Measurements from ENCODE around the gene SMPD2.

SMPD2 gene

DNA sequence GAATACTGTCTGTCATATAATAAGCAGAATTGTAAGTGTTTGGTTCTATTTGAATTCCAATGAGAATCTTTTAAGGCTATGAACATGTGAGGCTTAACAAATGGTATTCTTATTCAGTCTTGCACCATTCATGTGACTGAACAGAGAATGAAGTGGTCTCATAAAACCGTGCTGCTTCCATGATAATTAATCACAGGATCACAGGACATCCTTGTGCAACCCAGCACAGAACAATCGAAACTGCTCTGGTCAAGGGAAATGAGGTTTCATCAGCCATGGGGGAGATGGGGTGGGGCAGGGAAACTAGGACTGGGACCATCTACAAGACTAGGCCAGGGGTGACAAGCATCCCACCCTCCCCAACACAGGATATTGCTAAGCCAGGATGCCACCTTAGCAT is 6.1 kb upstream of the SMPD2 start:
- H3K27ac ChIP-seq (replicated peaks): no peak overlapping the region
- no peak overlapping the region for H3K4me3 ChIP-seq (replicated peaks; ENCODE audit: insufficient read depth, low read length)
- H3K27me3 ChIP-seq (ENCODE audit: insufficient read depth, poor library complexity, severe bottlenecking): no peaks in the 10 kb centered on the region
- no peak for DNase-seq (ENCODE audit: low read depth in 1 of 2, low spot score in 1 of 2)
- TF ChIP-seq, protein P1, sequence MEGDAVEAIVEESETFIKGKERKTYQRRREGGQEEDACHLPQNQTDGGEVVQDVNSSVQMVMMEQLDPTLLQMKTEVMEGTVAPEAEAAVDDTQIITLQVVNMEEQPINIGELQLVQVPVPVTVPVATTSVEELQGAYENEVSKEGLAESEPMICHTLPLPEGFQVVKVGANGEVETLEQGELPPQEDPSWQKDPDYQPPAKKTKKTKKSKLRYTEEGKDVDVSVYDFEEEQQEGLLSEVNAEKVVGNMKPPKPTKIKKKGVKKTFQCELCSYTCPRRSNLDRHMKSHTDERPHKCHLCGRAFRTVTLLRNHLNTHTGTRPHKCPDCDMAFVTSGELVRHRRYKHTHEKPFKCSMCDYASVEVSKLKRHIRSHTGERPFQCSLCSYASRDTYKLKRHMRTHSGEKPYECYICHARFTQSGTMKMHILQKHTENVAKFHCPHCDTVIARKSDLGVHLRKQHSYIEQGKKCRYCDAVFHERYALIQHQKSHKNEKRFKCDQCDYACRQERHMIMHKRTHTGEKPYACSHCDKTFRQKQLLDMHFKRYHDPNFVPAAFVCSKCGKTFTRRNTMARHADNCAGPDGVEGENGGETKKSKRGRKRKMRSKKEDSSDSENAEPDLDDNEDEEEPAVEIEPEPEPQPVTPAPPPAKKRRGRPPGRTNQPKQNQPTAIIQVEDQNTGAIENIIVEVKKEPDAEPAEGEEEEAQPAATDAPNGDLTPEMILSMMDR (IDR thresholded peaks at IDR 0.05; ENCODE audit: insufficient read depth, low read length): no peak
- TF ChIP-seq, protein P2, sequence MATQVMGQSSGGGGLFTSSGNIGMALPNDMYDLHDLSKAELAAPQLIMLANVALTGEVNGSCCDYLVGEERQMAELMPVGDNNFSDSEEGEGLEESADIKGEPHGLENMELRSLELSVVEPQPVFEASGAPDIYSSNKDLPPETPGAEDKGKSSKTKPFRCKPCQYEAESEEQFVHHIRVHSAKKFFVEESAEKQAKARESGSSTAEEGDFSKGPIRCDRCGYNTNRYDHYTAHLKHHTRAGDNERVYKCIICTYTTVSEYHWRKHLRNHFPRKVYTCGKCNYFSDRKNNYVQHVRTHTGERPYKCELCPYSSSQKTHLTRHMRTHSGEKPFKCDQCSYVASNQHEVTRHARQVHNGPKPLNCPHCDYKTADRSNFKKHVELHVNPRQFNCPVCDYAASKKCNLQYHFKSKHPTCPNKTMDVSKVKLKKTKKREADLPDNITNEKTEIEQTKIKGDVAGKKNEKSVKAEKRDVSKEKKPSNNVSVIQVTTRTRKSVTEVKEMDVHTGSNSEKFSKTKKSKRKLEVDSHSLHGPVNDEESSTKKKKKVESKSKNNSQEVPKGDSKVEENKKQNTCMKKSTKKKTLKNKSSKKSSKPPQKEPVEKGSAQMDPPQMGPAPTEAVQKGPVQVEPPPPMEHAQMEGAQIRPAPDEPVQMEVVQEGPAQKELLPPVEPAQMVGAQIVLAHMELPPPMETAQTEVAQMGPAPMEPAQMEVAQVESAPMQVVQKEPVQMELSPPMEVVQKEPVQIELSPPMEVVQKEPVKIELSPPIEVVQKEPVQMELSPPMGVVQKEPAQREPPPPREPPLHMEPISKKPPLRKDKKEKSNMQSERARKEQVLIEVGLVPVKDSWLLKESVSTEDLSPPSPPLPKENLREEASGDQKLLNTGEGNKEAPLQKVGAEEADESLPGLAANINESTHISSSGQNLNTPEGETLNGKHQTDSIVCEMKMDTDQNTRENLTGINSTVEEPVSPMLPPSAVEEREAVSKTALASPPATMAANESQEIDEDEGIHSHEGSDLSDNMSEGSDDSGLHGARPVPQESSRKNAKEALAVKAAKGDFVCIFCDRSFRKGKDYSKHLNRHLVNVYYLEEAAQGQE (IDR thresholded peaks at IDR 0.05; ENCODE audit: insufficient replicate concordance, low read depth): no peak
- TF ChIP-seq POLR2AphosphoS5 (IDR thresholded peaks at IDR 0.05; ENCODE audit: low read depth) (no peak), SPI1 (IDR thresholded peaks at IDR 0.05; ENCODE audit: borderline replicate concordance, low read depth) (no peak), GABPA (IDR thresholded peaks at IDR 0.05; ENCODE audit: low read depth) (no peak)

- Histone ChIP-seq H3K4me3 (replicated peaks; ENCODE audit: insufficient read depth, low read length) (no peak overlapping the region), H3K27me3 (ENCODE audit: insufficient read depth, poor library complexity, severe bottlenecking) (no peaks in the 10 kb centered on the region), H3K27ac (replicated peaks) (no peak overlapping the region)
- DNase-seq (ENCODE audit: low read depth in 1 of 2, low spot score in 1 of 2): no peak
- TF ChIP-seq POLR2AphosphoS5 (IDR thresholded peaks at IDR 0.05; ENCODE audit: low read depth): no peak
- no peak for TF ChIP-seq GABPA (IDR thresholded peaks at IDR 0.05; ENCODE audit: low read depth)
- TF ChIP-seq, protein P1 (IDR thresholded peaks at IDR 0.05; ENCODE audit: insufficient read depth, low read length): no peak
- no peak for TF ChIP-seq SPI1 (IDR thresholded peaks at IDR 0.05; ENCODE audit: borderline replicate concordance, low read depth)
- TF ChIP-seq, protein P2 (IDR thresholded peaks at IDR 0.05; ENCODE audit: insufficient replicate concordance, low read depth): no peak
These were observed 4.5 kb upstream of the SMPD2 start for GRCh38 chr6:109436041-109436440.

GRCh38 chr6:109441069-109441816 is 719 bp downstream of the SMPD2 start:
- DNase-seq (ENCODE audit: low read depth in 1 of 2, low spot score in 1 of 2): peak; percentile 40 to 55

More at GRCh38 chr6:109441069-109441816, 719 bp downstream of the SMPD2 start:
- TF ChIP-seq, protein P2 (IDR thresholded peaks at IDR 0.05; ENCODE audit: insufficient replicate concordance, low read depth): no peak
- 0 out of 2 replicates have a peak, but pooled peaks have one; percentile 44 for TF ChIP-seq POLR2AphosphoS5 (IDR thresholded peaks at IDR 0.05; ENCODE audit: low read depth)
- H3K4me3 ChIP-seq (replicated peaks; ENCODE audit: insufficient read depth, low read length): peak overlapping the region; percentile 80
- H3K27ac ChIP-seq (replicated peaks): peak overlapping the region; percentile 75
- no peaks in the 10 kb centered on the region for H3K27me3 ChIP-seq (ENCODE audit: insufficient read depth, poor library complexity, severe bottlenecking)

All from HL-60 (cell line).